Kidney (tissue), 11 donors: ENCODE data around the gene ST8SIA1. TPM values are rescaled to one million over a fixed set of nuclear protein-coding genes. Genes with fewer than 3 reads are reported as not detected.
"Not testable (repeated sequence)": the region's sequence is repeated elsewhere in the genome, so short reads cannot be mapped to it uniquely, and the experiment has no call there.

Experiments
- DNase-seq, 5 donors: peaks; one replicate each; pipeline ENCODE4 v3.0.0-alpha.2; 2013 to 2020
- FAIRE-seq: peaks from 2 replicates; lab custom pipeline; 2012; peaks lifted over from hg19 to GRCh38; lab: Jason Lieb, UNC
- H3K27ac ChIP-seq, 2 donors: one replicate each; pipeline ENCODE4 v1.7.0; 2013; ENCODE audit warnings: low read depth in 2 of 2, low read length in 2 of 2, inconsistent platforms in 1 of 2
- H3K27me3 ChIP-seq: one replicate; pipeline ENCODE4 v1.7.1; 2013; ENCODE audit warnings: low read length, inconsistent platforms; ENCODE audit not compliant: control insufficient read depth, insufficient read depth
- H3K36me3 ChIP-seq, 3 donors: one replicate each; pipeline versions ENCODE4 v1.7.0 to v1.7.1; 2013; ENCODE audit warnings: low read length in 3 of 3, control low read depth in 1 of 3, inconsistent platforms in 1 of 3; ENCODE audit not compliant: insufficient read depth in 3 of 3, control insufficient read depth in 2 of 3
- H3K4me1 ChIP-seq, 3 donors: one replicate each; pipeline versions ENCODE4 v1.7.0 to v1.7.1; 2013; ENCODE audit warnings: low read length in 3 of 3, inconsistent platforms in 1 of 3, low read depth in 1 of 3; ENCODE audit not compliant: control insufficient read depth in 2 of 3, insufficient read depth in 2 of 3
- H3K4me3 ChIP-seq, 3 donors: one replicate each; pipeline versions ENCODE4 v1.7.0 to v1.8.1; 2013; ENCODE audit warnings: low read length in 3 of 3, control low read depth in 1 of 3, inconsistent platforms in 1 of 3
- H3K9ac ChIP-seq, 3 donors: one replicate each; pipeline versions ENCODE4 v1.7.0 to v1.7.1; 2013; ENCODE audit warnings: low read length in 3 of 3, control low read depth in 1 of 3, inconsistent platforms in 1 of 3
- H3K9me3 ChIP-seq, 3 donors: one replicate each; pipeline versions ENCODE4 v1.7.0 to v1.7.1; 2013; ENCODE audit warnings: low read length in 3 of 3, control low read depth in 1 of 3, inconsistent platforms in 1 of 3; ENCODE audit not compliant: control insufficient read depth in 2 of 3, insufficient read depth in 1 of 3
- intact Hi-C: fragments of 100-400 bp; cut with DNase I; formaldehyde crosslinking; loops from one replicate; pipeline ENCODE4 v1.11.1; 2022
- polyA plus RNA-seq: library from polyadenylated mRNA; stranded (reverse); fragments of 350-450 nt; fragmentation: Illumina TruSeq; extraction: RNeasy Lipid Tissue Mini Kit (QIAGEN cat#74804); gene quantifications from one replicate; pipeline ENCODE4 v1.2.3, GENCODE V29; 2014; ENCODE audit warnings: low read depth, low replicate concordance; ENCODE audit not compliant: insufficient read depth
- total RNA-seq: library from RNA; stranded (reverse); fragmentation: NEBNext Ultra II Directional; extraction: Animal tissue kit (Norgen Biotek cat#: 25700); gene quantifications from one replicate; pipeline ENCODE4 v1.2.1, GENCODE V29; 2021
- donor health status: control.
- donor health status: control.
- donor health status: DM: yes; HTN: yes; CAD: no.
- donor health status: Normal renal cell carcinoma (clear cell type).

ST8SIA1 gene
- total and polyA plus RNA-seq, 2 donors from 2014 or later: 2.8 to 4.7 TPM

- H3K36me3 ChIP-seq, H3K9me3 ChIP-seq, H3K9ac ChIP-seq, H3K27me3 ChIP-seq, FAIRE-seq, H3K4me3 ChIP-seq, H3K27ac ChIP-seq, H3K4me1 ChIP-seq, DNase-seq, intact Hi-C loops: not testable (repeated sequence)
Measured at GRCh38 chr12:22146686-22147085, 187.8 kb downstream of the ST8SIA1 start.

Other genes starting within 250 kb of the ST8SIA1 start
- gene C2CD5, start 209.8 kb upstream of the ST8SIA1 start, total RNA-seq: 48.4 TPM
- 19.4 TPM for gene C2CD5, start 209.8 kb upstream of the ST8SIA1 start, polyA plus RNA-seq